LoVo (cell line): Measurements from ENCODE around the gene RAB40C.
A peak's percentile ranks its signal among the peaks of the same experiment; 100 is the strongest.

Experiments
- DNase-seq: peaks from one replicate; pipeline ENCODE4 v3.0.0-alpha.2; 2016; ENCODE audit warnings: low spot score

Gene RAB40C

GRCh38 chr16:589658-590187 is at the start of gene RAB40C:
RAB40C (plus strand) TSS chr16:590066; CDS start chr16:590292, 226 bp downstream.
- peak; percentile 97 for DNase-seq

- DNase-seq: no peak
These were observed 49.1 kb upstream of the RAB40C start for GRCh38 chr16:540645-541340.

- no peak for DNase-seq
These were observed 46.3 kb upstream of the RAB40C start for GRCh38 chr16:543301-544164.

- DNase-seq: no peak
These were observed 45.3 kb upstream of the RAB40C start for GRCh38 chr16:544517-544916.

- DNase-seq: no peak
These were observed 42.7 kb upstream of the RAB40C start for GRCh38 chr16:546909-547770.

GRCh38 chr16:548586-548985 is 41.3 kb upstream of the RAB40C start:
- DNase-seq: no peak

- DNase-seq: no peak
These were observed 40.2 kb upstream of the RAB40C start for GRCh38 chr16:549544-550263.

- DNase-seq: no peak
These were observed 38.7 kb upstream of the RAB40C start for GRCh38 chr16:551210-551609.

GRCh38 chr16:552171-552570 is 37.7 kb upstream of the RAB40C start:
- no peak for DNase-seq

- no peak for DNase-seq
These were observed 36.1 kb upstream of the RAB40C start for GRCh38 chr16:553601-554296.

GRCh38 chr16:554297-554621 is 35.6 kb upstream of the RAB40C start:
- DNase-seq: no peak

- DNase-seq: no peak
These were observed 35.1 kb upstream of the RAB40C start for GRCh38 chr16:554640-555365.

GRCh38 chr16:555528-556473 is 34.1 kb upstream of the RAB40C start:
- no peak for DNase-seq

GRCh38 chr16:556474-557173 is 33.2 kb upstream of the RAB40C start:
- DNase-seq: no peak

GRCh38 chr16:557463-558297 is 32.2 kb upstream of the RAB40C start:
- DNase-seq: no peak

GRCh38 chr16:558298-559020 is 31.4 kb upstream of the RAB40C start:
- no peak for DNase-seq

GRCh38 chr16:559021-559380 is 30.9 kb upstream of the RAB40C start:
- DNase-seq: no peak
